ENCODE measurements around the gene C3orf85.

The C3orf85 gene

DNA sequence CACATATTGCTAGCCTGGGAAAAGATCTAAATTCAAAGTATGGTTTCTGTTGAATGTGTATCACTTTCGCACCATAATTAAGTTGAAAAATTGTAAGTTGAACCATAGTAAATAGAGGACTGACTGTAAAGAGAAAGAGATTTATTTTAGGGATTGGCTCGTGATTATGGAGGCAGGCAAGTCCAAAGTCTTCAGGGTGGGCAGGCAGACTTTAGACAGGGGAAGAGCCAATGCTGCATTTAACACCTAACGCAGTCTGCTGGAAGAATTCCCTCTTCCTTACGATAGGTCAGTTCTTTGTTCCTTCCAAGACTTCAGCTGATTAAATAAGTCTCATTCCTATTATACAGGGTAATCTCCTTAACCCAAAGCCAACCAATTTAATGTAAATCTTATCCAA, 15.8 kb downstream of the C3orf85 start:
- no peak for DNase-seq (ENCODE audit: low spot score)

DNA sequence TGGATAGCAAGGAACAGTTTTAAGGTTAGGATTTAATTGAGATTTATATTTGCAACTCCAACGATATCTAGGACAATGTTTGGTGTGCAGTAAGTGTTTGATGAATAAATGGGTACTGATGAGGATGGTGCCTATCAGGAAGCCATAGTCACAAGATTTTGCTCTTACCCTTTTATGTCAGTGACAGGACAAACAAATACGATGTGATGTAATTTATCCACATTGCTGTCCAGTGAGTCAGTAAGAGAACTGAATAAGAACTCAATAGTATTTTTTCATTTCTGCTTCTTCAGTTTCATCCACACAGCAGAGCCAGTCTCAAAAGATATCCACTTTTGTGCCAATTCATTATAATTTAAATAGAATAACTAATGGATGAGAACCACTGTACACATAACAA, 18.5 kb downstream of the C3orf85 start:
- peak; percentile 15 for DNase-seq (ENCODE audit: low spot score)

DNA sequence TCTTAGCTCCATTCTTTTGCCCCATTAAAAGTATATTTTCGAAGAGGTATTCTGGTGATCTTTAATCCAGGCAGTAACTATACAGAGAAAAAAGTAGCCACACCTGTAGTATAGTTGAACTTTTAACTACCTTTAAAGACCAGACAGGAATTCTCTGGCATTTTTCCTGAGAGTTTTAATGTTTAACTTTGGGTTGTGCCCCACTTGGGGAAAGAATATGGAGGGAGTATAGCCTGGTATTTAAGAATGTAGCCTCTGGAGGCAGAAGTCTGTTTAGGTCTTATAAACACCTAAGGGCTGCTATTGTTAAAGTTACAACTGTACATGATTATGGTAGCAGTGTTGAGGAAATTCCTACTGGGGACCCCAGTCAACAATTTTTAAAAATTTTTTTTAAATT, 19.3 kb downstream of the C3orf85 start:
- no peak for DNase-seq (ENCODE audit: low spot score)

GRCh38 chr3:109161487-109162123, 25.1 kb downstream of the C3orf85 start:
- DNase-seq (ENCODE audit: low spot score), result no peak

DNA sequence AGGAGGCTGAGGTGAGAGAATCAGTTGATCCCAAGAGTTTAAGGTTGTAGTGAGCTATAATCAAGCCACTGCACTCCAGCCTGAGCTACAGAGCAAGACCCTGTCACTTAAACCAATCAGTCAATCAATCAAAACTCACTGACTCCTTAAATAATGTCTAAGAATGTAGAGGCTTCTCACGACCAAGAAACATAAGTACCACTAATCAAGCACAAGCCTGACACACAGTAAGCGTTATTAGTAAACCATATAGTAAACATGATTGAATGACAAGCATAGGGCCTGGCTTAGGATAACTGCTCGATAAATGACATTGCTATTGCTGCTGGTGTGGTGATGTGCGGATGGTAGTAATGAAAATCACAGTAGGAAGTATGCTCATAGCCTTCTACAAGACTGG, 29.4 kb downstream of the C3orf85 start:
- no peak for DNase-seq (ENCODE audit: low spot score)

DNA sequence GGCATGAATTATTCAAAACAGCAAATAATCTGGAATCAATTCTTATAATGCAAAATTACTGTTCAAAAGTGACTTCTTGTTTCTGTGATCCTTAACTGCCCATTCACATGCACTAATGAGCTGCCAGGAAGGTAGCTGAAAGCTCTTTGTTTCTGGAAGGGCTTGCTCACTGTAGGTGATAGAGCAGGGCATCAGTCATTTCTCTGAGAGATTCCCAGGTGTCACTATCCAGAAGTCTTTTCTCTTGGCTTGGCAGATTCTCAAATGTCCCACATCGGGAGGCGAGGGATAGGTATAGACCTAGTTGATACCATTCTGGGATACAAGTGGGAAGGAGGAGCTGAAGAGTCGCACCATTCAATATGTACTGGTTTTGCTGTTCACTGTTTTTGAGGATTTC, 35.0 kb downstream of the C3orf85 start:
- DNase-seq (ENCODE audit: low spot score), result no peak

DNA sequence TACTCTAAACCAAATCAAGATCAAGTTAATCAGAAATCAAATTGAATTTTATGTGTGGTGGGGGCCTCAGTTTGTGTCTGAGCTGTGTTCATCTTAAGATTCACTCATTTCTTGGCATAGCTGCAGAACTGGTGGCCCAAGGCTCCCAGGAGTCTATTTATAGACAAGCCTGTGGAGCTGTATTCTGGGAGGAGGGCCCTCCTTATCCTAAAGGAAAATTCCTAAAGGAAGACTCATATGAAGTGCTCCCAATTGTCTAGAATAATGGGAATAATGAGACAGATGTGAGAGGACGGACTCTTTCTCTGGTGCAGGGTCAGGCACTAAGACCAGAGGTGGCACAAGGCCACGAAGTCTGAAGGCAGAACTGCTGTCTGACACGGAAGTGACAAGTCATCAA, 38.9 kb downstream of the C3orf85 start:
- DNase-seq (ENCODE audit: low spot score), result no peak

DNA sequence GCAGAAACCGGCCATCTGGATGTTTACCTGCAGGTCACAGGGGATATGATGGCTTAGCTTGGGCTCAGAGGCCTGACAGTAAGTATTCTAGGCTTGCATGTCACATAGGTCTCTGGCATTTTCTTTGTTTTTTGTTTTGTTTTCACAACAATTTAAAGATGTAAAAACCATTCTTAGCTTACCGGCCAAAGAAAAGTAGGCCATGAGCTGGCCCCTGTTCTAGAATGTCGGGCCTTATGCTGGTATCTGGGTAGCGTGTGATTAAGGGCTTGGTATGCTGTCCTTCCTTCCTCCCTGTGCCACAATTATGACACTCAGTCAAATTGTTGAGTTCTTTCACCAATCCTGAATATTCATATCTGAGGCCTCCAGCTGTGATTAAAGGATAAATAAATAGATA, 40.2 kb downstream of the C3orf85 start:
- DNase-seq (ENCODE audit: low spot score), result no peak

GRCh38 chr3:109177908-109178307, 41.4 kb downstream of the C3orf85 start:
- DNase-seq (ENCODE audit: low spot score), result no peak

DNA sequence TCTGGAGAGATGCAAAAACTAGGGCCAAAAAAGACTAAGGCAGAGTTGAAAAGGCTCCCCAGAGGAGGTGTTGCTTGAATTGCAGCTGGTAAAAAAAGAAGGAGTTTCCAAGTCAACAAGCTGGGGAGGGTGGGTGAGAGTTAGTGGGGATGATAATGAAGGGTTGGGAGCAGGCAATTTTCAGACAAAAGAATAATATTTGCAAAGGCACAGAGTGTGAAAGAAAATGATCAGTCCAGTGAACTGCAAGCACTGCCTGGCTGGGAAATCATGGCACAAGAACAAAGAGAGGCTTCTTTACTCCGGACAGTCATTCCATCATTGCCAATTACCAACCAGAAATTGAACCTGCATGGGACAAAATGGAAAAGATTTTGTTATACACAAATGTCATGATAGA, 42.2 kb downstream of the C3orf85 start:
- DNase-seq (ENCODE audit: low spot score), result no peak

DNA sequence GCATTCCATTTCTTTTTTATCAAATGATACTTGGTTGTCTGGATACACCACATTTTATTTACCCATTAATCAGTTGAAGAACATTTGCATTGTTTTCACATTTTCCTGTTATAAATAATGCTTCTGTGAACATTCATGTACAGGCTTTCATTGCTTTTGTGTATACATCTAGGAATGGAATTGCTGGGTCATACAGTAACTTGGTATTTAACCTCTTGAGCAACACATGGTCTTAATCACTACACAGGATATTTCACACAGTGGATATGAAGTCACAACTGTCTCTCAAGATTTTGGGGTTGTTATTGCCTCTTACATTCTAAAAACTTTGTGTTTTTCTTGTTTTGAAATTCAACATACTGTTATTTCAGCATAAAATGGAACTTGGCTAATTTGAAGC, 48.2 kb downstream of the C3orf85 start:
- no peak for DNase-seq (ENCODE audit: low spot score)

DNA sequence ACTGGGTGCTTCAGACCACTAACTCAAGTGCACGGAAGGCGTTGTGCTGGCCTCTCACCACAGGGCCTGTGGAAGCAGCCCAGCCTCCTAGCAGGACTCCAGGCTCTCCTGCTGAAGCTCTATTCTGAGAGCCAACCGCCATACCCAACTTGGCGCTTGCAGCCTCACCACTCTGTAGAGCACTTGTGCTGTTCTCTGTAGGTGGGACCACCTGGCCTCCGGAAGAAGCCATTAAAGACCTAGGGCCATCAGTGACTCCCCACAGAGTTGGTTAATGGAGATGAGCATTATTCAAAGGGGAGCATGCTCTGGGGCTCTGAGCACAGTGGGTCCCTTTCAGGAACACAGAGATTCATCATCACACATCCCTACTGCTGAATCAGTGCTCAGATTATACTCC, 50.9 kb downstream of the C3orf85 start:
- DNase-seq (ENCODE audit: low spot score), result no peak

DNA sequence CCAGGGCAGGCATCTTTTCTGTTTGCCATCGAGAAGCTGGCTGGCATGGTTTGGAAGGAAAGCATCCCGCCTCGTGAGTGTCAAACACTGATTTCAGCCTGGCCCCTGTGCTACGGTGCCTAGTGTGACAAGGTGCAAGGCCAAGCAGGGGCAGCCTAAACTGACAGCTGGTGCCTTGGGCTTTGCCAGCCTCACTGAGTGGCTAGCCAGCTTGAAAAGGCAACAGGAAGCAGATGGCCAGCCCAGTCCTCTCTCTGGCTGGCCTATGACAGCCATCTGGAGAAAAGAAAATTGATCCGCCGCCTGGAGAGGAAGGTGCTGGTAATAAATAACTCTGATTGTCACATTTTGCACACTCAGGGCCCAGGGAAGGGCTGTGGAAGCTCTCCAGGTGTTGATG, 52.2 kb downstream of the C3orf85 start:
- DNase-seq (ENCODE audit: low spot score), result no peak

DNA sequence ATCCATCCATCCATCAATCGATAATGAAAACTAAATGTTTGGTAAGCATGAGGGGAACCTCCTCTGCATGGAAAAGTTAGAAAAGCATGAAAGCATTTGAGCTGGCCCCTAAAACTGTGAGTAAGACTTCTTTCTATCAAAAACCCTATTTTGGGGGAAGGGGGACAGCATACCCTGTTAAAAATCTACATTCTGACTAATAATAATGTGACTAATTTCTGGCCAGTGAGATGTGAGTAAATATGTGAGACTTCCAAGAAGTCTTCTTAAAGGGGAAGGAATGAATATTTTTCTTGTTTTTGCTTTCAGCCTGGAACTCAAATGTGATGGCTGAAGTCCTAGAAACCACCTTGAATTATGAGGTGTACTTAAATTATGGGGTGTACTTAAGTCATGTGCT, 54.9 kb downstream of the C3orf85 start:
- DNase-seq (ENCODE audit: low spot score), result no peak

DNA sequence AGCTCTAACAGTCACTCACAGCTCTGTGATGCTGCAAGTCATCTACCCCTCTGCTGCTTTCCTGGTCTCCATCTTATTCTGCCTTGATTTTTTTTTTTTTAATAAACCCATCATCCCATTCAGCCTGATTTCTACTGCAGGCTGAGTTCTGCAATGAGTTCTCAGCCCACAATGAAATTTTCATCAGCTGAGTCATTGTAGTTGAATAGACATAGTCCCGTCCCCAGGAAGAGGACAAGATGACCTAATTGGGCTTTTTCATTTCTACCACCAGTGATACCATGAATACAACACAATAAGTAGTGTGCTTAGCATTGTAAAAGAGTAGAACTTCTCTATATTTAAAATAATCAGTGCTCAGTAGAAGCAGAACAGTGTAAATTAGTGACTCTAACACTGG, 59.3 kb downstream of the C3orf85 start:
- DNase-seq (ENCODE audit: low spot score), result peak; percentile 55
